Measurements from ENCODE around the gene ATP6V1F.

Gene ATP6V1F

GRCh38 chr7:128883622-128884448 lies 21.2 kb downstream of the ATP6V1F start:
- H3K9ac ChIP-seq (ENCODE audit: low read length) = peak overlapping the region; percentile 90
- H3K36me3 ChIP-seq (replicated peaks; ENCODE audit: low read depth, low read length) = no peaks in the 10 kb centered on the region
- peaks cover 8% of the 10 kb centered on the region; the same call in 1 of the 2 replicates for H3K4me1 ChIP-seq (ENCODE audit: low read length)
- H3K79me2 ChIP-seq (ENCODE audit: low read length) = no peaks in the 10 kb centered on the region
- H3K27me3 ChIP-seq (ENCODE audit: low read depth, low read length) = no peaks in the 10 kb centered on the region
- H3K4me3 ChIP-seq (ENCODE audit: low read length) = peak overlapping the region; percentile 96
- peak overlapping the region; percentile 69 for H3K27ac ChIP-seq (ENCODE audit: low read length)
- peak; percentile 97 for TF ChIP-seq CTCF (IDR thresholded peaks at IDR 0.05; ENCODE audit: low read depth, low read length)
- no peak for TF ChIP-seq EZH2phosphoT487 (IDR thresholded peaks at IDR 0.05; ENCODE audit: low read depth)
- H3K9me3 ChIP-seq (ENCODE audit: insufficient read depth, low read length) = no peaks in the 10 kb centered on the region
- peak overlapping the region; percentile 99 for H2AFZ ChIP-seq (ENCODE audit: low read depth, low read length)
- H4K20me1 ChIP-seq (ENCODE audit: insufficient read depth, low read length) = no peaks in the 10 kb centered on the region
- H3K4me2 ChIP-seq (ENCODE audit: low read length) = peak overlapping the region; percentile 95

GRCh38 chr7:128884561-128885369 lies 22.1 kb downstream of the ATP6V1F start:
- H3K4me3 ChIP-seq (ENCODE audit: low read length) = peak overlapping the region; percentile 96; the same call in 1 of the 2 replicates
- no peaks in the 10 kb centered on the region for H4K20me1 ChIP-seq (ENCODE audit: insufficient read depth, low read length)
- no peak overlapping the region; the same call in 1 of the 2 replicates for H2AFZ ChIP-seq (ENCODE audit: low read depth, low read length)
- no peak overlapping the region for H3K27ac ChIP-seq (ENCODE audit: low read length)
- no peak for TF ChIP-seq CTCF (IDR thresholded peaks at IDR 0.05; ENCODE audit: low read depth, low read length)
- no peak for TF ChIP-seq EZH2phosphoT487 (IDR thresholded peaks at IDR 0.05; ENCODE audit: low read depth)
- H3K27me3 ChIP-seq (ENCODE audit: low read depth, low read length) = no peaks in the 10 kb centered on the region
- H3K9ac ChIP-seq (ENCODE audit: low read length) = no peak overlapping the region
- H3K36me3 ChIP-seq (replicated peaks; ENCODE audit: low read depth, low read length) = no peaks in the 10 kb centered on the region
- peak overlapping the region; percentile 95 for H3K4me2 ChIP-seq (ENCODE audit: low read length)
- no peaks in the 10 kb centered on the region for H3K9me3 ChIP-seq (ENCODE audit: insufficient read depth, low read length)
- no peaks in the 10 kb centered on the region for H3K79me2 ChIP-seq (ENCODE audit: low read length)
- peaks cover 8% of the 10 kb centered on the region; the same call in 1 of the 2 replicates for H3K4me1 ChIP-seq (ENCODE audit: low read length)

GRCh38 chr7:128885370-128886187 lies 22.9 kb downstream of the ATP6V1F start:
- Histone ChIP-seq H3K4me3 (ENCODE audit: low read length) (no peak overlapping the region), H3K9me3 (ENCODE audit: insufficient read depth, low read length) (no peaks in the 10 kb centered on the region), H3K27me3 (ENCODE audit: low read depth, low read length) (no peaks in the 10 kb centered on the region), H3K9ac (ENCODE audit: low read length) (no peak overlapping the region), H3K4me1 (ENCODE audit: low read length) (peaks cover 8% of the 10 kb centered on the region; the same call in 1 of the 2 replicates), H4K20me1 (ENCODE audit: insufficient read depth, low read length) (no peaks in the 10 kb centered on the region), H3K4me2 (ENCODE audit: low read length) (no peak overlapping the region), H2AFZ (ENCODE audit: low read depth, low read length) (no peak overlapping the region), H3K79me2 (ENCODE audit: low read length) (no peaks in the 10 kb centered on the region), H3K27ac (ENCODE audit: low read length) (no peak overlapping the region), H3K36me3 (replicated peaks; ENCODE audit: low read depth, low read length) (no peaks in the 10 kb centered on the region)
- TF ChIP-seq CTCF (IDR thresholded peaks at IDR 0.05; ENCODE audit: low read depth, low read length) = no peak
- TF ChIP-seq EZH2phosphoT487 (IDR thresholded peaks at IDR 0.05; ENCODE audit: low read depth) = no peak
